ENCODE measurements around the gene MSANTD1. TPM values are rescaled to one million over a fixed set of nuclear protein-coding genes. Genes with fewer than 3 reads are reported as not detected.

MSANTD1 gene
- total RNA-seq (2022): 1.4 and 1.6 TPM in 2 replicates
- percentile 39 among the genes with signal in this experiment for Bru-seq, nascent RNA
- percentile 46 among the genes with signal in this experiment for BruChase-seq, experiment 1, labeled RNA remaining after a 6-hour chase
- percentile 48 among the genes with signal in this experiment for BruChase-seq, experiment 2, labeled RNA remaining after a 2-hour chase
- long read RNA-seq: 0 reads

DNA sequence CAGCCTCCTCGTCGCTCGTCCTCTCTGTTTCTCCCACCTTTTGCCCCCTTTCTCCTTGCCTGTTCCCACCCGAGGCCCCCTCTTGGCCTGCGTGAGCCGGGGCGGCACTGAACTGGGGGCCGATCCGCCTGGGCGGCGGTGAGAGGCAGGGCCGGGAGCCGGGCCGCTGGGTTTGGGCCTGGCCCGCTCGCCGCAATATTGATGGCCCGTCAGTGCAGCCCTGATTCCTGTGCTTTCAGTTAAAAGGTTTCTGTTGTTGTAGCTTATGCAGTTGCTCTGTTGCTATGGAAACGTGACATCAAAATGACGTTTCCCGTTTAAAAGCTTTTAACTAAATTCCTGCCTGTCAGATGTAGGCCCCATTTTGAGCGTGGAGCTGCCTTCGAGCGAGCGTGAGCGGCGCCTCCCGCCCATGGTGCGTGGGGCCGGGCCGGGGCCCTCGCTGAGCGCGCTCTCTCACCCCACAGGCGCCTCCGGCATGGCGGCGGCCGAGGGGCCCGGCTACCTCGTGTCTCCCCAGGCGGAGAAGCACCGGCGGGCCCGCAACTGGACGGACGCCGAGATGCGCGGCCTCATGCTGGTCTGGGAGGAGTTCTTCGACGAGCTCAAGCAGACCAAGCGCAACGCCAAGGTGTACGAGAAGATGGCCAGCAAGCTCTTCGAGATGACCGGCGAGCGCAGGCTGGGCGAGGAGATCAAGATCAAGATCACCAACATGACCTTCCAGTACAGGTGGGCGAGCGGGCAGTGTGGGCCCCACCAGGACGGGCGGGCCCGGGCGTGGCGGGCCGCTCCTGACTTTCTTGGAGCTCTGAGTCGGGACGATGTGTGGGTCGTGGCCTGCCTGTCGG lies at the start of gene MSANTD1:
TSS of gene MSANTD1 (plus strand) at position 349 of the 851 bp plus-strand sequence. CDS start at position 413, 64 bp downstream.
- CTCF ChIA-PET: no interaction called here
- intact Hi-C loops (cut with micrococcal nuclease; ENCODE audit: unreplicated experiment): no loop called here
- no peaks in the 10 kb centered on the region for H3K9me3 Mint-ChIP-seq (ENCODE audit: low read depth, unreplicated experiment)
- no peak within 1 kb of the TSS for H3K4me3 Mint-ChIP-seq (ENCODE audit: low read depth, unreplicated experiment)
- H3K4me1 Mint-ChIP-seq (ENCODE audit: low read depth, unreplicated experiment): no peaks in the 10 kb centered on the region
- TF ChIP-seq, protein P1, sequence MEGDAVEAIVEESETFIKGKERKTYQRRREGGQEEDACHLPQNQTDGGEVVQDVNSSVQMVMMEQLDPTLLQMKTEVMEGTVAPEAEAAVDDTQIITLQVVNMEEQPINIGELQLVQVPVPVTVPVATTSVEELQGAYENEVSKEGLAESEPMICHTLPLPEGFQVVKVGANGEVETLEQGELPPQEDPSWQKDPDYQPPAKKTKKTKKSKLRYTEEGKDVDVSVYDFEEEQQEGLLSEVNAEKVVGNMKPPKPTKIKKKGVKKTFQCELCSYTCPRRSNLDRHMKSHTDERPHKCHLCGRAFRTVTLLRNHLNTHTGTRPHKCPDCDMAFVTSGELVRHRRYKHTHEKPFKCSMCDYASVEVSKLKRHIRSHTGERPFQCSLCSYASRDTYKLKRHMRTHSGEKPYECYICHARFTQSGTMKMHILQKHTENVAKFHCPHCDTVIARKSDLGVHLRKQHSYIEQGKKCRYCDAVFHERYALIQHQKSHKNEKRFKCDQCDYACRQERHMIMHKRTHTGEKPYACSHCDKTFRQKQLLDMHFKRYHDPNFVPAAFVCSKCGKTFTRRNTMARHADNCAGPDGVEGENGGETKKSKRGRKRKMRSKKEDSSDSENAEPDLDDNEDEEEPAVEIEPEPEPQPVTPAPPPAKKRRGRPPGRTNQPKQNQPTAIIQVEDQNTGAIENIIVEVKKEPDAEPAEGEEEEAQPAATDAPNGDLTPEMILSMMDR (IDR thresholded peaks at IDR 0.05; ENCODE audit: unreplicated experiment): no peak
- no peak within 1 kb of the TSS for H3K27ac Mint-ChIP-seq (ENCODE audit: unreplicated experiment)
- no TSS peak for BruUV-seq (replicated peaks)
- no peaks in the 10 kb centered on the region for H3K27me3 Mint-ChIP-seq (ENCODE audit: unreplicated experiment)
- peaks cover 5% of the 10 kb centered on the region for H3K36me3 Mint-ChIP-seq (ENCODE audit: insufficient read depth, unreplicated experiment)
- DNase-seq: no peak

DNA sequence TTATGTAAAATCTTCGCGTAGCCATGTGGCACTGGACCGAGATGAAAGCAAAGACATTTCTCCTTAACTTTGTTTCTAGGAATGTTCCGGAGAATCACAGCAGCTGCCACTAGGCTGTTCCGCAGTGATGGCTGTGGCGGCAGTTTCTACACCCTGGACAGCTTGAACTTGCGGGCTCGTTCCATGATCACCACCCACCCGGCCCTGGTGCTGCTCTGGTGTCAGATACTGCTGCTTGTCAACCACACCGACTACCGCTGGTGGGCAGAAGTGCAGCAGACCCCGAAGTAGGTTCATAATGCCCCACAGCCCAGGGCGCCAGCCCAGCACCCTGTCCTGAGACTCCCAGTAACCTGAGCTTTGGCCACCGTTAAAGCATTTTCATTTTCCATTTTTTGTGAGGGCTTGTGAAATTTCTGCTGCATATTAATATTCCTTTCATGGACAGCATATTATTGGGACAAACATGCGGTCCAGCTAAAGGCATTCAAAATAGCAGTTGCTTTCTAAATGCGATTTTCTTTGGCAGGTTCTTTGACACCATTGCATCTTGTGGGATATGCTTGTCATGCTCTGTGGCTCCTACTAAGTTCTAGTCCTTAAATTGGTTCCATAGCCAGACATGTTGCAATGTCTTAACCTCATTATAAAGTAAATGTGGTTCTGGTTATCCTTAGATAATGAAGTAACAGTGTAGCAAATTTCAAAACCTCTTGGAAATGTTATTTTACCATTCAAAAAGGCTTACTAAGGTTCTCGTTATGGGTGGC lies 49.1 kb upstream of the MSANTD1 start:
- Mint-ChIP-seq H3K27me3 (ENCODE audit: unreplicated experiment) (no peaks in the 10 kb centered on the region), H3K4me1 (ENCODE audit: low read depth, unreplicated experiment) (no peaks in the 10 kb centered on the region), H3K4me3 (ENCODE audit: low read depth, unreplicated experiment) (no peak overlapping the region), H3K27ac (ENCODE audit: unreplicated experiment) (no peak overlapping the region), H3K9me3 (ENCODE audit: low read depth, unreplicated experiment) (no peaks in the 10 kb centered on the region), H3K36me3 (ENCODE audit: insufficient read depth, unreplicated experiment) (no peaks in the 10 kb centered on the region)
- CTCF ChIA-PET: interaction anchor here (0.7 kb wide), 1 partner anchor 9 kb away, joined by 4 read pairs; no protein-coding TSS in a partner anchor
- no peak for DNase-seq
- BruUV-seq (replicated peaks): no TSS peak
- intact Hi-C loops (cut with micrococcal nuclease; ENCODE audit: unreplicated experiment): no loop called here
- TF ChIP-seq, protein P1 (IDR thresholded peaks at IDR 0.05; ENCODE audit: unreplicated experiment): no peak

DNA sequence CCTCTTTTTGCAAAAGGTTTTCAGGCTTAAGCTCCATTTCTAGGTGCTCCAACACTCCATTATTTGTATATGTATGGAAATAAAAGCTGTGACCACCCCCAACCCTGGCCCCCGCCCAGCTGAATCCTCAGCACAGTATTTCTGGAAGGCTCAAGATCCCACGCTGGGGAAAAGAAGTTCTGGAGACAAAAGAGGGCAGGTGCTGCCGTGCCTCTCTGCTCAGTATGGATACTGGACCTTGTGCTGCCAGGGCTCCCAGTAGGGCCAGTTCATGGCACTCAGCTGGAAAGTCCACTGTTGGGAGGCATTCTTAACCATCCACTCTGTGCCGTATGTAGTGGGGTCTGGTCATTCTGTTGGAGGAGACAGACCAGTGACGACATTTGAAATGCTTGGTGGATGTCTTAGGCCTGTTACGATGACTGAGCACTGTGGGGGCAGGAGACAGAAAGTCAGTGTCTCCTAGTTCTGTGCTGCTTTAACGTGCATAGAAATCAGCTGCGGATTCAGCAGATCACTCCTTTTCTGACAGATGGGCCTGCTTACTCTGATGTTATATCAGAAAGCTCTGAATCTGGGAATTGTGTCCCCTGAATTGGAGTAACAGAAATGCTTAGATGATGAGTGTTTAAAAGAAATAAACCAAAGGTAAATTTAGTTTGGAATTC lies 48.4 kb upstream of the MSANTD1 start:
- intact Hi-C loops (cut with micrococcal nuclease; ENCODE audit: unreplicated experiment): no loop called here

More for the DNA sequence above, 48.4 kb upstream of the MSANTD1 start:
- no peaks in the 10 kb centered on the region for H3K9me3 Mint-ChIP-seq (ENCODE audit: low read depth, unreplicated experiment)
- no peaks in the 10 kb centered on the region for H3K36me3 Mint-ChIP-seq (ENCODE audit: insufficient read depth, unreplicated experiment)
- no peaks in the 10 kb centered on the region for H3K4me1 Mint-ChIP-seq (ENCODE audit: low read depth, unreplicated experiment)
- no peak overlapping the region for H3K27ac Mint-ChIP-seq (ENCODE audit: unreplicated experiment)
- CTCF ChIA-PET: no interaction called here
- no peak overlapping the region for H3K4me3 Mint-ChIP-seq (ENCODE audit: low read depth, unreplicated experiment)
- DNase-seq: no peak
- TF ChIP-seq, protein P1 (IDR thresholded peaks at IDR 0.05; ENCODE audit: unreplicated experiment): no peak
- BruUV-seq (replicated peaks): no TSS peak
- no peaks in the 10 kb centered on the region for H3K27me3 Mint-ChIP-seq (ENCODE audit: unreplicated experiment)

All from Calu3 (cell line).